ENCODE results near the gene ORM2.
"Not testable (repeated sequence)": the region's sequence is repeated elsewhere in the genome, so short reads cannot be mapped to it uniquely, and the experiment has no call there.

The ORM2 gene

GRCh38 chr9:114311571-114312512, 17.8 kb upstream of the ORM2 start:
- in situ Hi-C loops (cut with MboI; ENCODE audit: low sequenced_read_pairs) = no loop called here

GRCh38 chr9:114312513-114312875, 17.2 kb upstream of the ORM2 start:
- in situ Hi-C loops (cut with MboI; ENCODE audit: low sequenced_read_pairs) = no loop called here

- in situ Hi-C loops (cut with MboI; ENCODE audit: low sequenced_read_pairs) = no loop called here
Measured at GRCh38 chr9:114313186-114313585, 16.5 kb upstream of the ORM2 start.

GRCh38 chr9:114314256-114314867, 15.3 kb upstream of the ORM2 start:
- in situ Hi-C loops (cut with MboI; ENCODE audit: low sequenced_read_pairs) = no loop called here

GRCh38 chr9:114314881-114315722, 14.6 kb upstream of the ORM2 start:
- in situ Hi-C loops (cut with MboI; ENCODE audit: low sequenced_read_pairs) = no loop called here

GRCh38 chr9:114315723-114316363, 13.8 kb upstream of the ORM2 start:
- in situ Hi-C loops (cut with MboI; ENCODE audit: low sequenced_read_pairs) = no loop called here

- in situ Hi-C loops (cut with MboI; ENCODE audit: low sequenced_read_pairs) = no loop called here
Measured at GRCh38 chr9:114316605-114317230, 13.0 kb upstream of the ORM2 start.

GRCh38 chr9:114317665-114318357, 11.9 kb upstream of the ORM2 start:
- in situ Hi-C loops (cut with MboI; ENCODE audit: low sequenced_read_pairs) = no loop called here

- in situ Hi-C loops (cut with MboI; ENCODE audit: low sequenced_read_pairs) = no loop called here
Measured at GRCh38 chr9:114318416-114318815, 11.3 kb upstream of the ORM2 start.

- in situ Hi-C loops (cut with MboI; ENCODE audit: low sequenced_read_pairs) = no loop called here
Measured at GRCh38 chr9:114319147-114319546, 10.5 kb upstream of the ORM2 start.

- in situ Hi-C loops (cut with MboI; ENCODE audit: low sequenced_read_pairs) = not testable (repeated sequence)
Measured at GRCh38 chr9:114320710-114321109, 9.0 kb upstream of the ORM2 start.

- in situ Hi-C loops (cut with MboI; ENCODE audit: low sequenced_read_pairs) = no loop called here
Measured at GRCh38 chr9:114321759-114322158, 7.9 kb upstream of the ORM2 start.

GRCh38 chr9:114322160-114322818, 7.4 kb upstream of the ORM2 start:
- in situ Hi-C loops (cut with MboI; ENCODE audit: low sequenced_read_pairs) = not testable (repeated sequence)

- in situ Hi-C loops (cut with MboI; ENCODE audit: low sequenced_read_pairs) = not testable (repeated sequence)
Measured at GRCh38 chr9:114322831-114323531, 6.7 kb upstream of the ORM2 start, which contains the start of gene ORM1. TSS of gene ORM1 (plus strand) at chr9:114323098. CDS start at chr9:114323134, 36 bp downstream.

- in situ Hi-C loops (cut with MboI; ENCODE audit: low sequenced_read_pairs) = not testable (repeated sequence)
Measured at GRCh38 chr9:114323849-114324248, 5.8 kb upstream of the ORM2 start.

- in situ Hi-C loops (cut with MboI; ENCODE audit: low sequenced_read_pairs) = no loop called here
Measured at GRCh38 chr9:114324492-114324891, 5.2 kb upstream of the ORM2 start.

- in situ Hi-C loops (cut with MboI; ENCODE audit: low sequenced_read_pairs) = not testable (repeated sequence)
Measured at GRCh38 chr9:114324965-114325364, 4.7 kb upstream of the ORM2 start.

GRCh38 chr9:114325684-114326254, 3.9 kb upstream of the ORM2 start:
- in situ Hi-C loops (cut with MboI; ENCODE audit: low sequenced_read_pairs) = not testable (repeated sequence)
